ENCODE measurements around the gene EFHD2. TPM values are rescaled to one million over a fixed set of nuclear protein-coding genes. Genes with fewer than 3 reads are reported as not detected.

The EFHD2 gene
- total RNA-seq, result 12.5 TPM

DNA sequence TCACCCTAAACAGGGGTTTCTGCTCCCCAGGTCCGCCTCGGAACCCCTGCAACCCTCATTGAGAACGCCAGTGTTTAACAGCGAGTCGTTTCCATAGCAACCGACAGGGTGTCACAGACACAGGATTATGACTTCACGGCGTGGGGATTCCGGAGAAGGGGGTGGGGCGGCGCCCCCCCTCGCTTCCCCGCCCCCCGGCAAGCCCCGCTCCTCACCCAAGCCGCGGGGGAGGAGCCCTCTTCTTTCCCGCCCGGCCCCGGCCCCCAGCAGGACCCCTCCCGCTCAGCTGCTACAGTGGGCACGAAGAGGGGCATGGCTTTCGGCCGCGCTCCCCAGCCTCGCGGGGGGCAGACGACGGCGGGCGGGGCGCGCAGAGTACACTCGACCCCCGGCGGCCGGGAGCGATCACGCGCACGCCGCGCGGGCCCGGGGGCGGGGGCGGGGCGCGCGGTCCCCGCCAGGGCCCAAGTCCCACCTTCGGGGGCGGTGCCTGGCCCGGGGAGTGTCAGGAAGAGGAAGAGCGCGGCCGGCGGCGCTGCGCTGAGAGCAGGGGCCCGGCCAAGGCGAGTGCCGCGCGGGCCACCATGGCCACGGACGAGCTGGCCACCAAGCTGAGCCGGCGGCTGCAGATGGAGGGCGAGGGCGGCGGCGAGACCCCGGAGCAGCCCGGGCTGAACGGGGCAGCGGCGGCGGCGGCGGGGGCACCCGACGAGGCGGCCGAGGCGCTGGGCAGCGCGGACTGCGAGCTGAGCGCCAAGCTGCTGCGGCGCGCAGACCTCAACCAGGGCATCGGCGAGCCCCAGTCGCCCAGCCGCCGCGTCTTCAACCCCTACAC, at the start of gene EFHD2:
Gene EFHD2, plus strand, starts transcription at position 501 of the 835 bp plus-strand sequence. Its CDS starts 84 bp downstream, at position 585.
- no peak within 1 kb of the TSS for H3K27ac ChIP-seq (ENCODE audit: low read depth, low read length)
- H3K4me1 ChIP-seq (ENCODE audit: control insufficient read depth in 3 of 3, insufficient read depth in 3 of 3, low read length in 3 of 3), result peaks cover 21 to 39% (median 24%) of the 10 kb centered on the region in 3 donors

DNA sequence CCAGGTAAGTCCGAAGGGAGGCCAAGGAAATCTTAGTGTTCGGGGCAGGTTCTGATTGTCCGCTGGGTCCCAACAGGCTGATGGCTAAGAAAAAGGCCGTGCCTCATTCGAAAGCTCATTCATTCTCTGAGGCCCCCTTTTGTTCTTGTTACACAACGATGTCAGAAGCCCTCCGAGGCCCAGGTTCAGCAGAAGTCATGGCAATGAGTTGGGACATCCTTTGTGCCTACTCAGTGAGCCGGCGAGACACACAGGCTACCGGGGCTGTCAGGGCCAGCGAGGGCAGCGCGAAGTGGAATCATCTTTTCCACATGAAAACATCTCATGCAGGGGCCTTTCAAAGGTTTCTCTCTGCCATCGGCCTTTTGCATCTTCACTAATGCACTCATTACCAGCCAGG, 49.0 kb upstream of the EFHD2 start:
- peaks cover 0 to 9% (median 3%) of the 10 kb centered on the region in 3 donors for H3K27me3 ChIP-seq (ENCODE audit: control insufficient read depth in 3 of 3, insufficient read depth in 3 of 3, low read length in 3 of 3)

More for the DNA sequence above, at the start of gene EFHD2:
- peak within 1 kb of the TSS; percentile 53 to 70 (median 69) for H3K9ac ChIP-seq (ENCODE audit: low read depth in 1 of 3, low read length in 3 of 3)
- H3K36me3 ChIP-seq (ENCODE audit: control insufficient read depth in 3 of 3, insufficient read depth in 3 of 3, low read length in 3 of 3), result no peaks in the 10 kb centered on the region
- peaks cover 6 to 18% (median 14%) of the 10 kb centered on the region in 3 donors for H3K27me3 ChIP-seq (ENCODE audit: control insufficient read depth in 3 of 3, insufficient read depth in 3 of 3, low read length in 3 of 3)
- no peaks in the 10 kb centered on the region for H3K9me3 ChIP-seq (ENCODE audit: control insufficient read depth in 3 of 3, low read length in 3 of 3)
- H3K4me3 ChIP-seq (ENCODE audit: low read length in 3 of 3), result peak within 1 kb of the TSS; percentile 67 to 70 (median 70)

GRCh38 chr1:15362096-15362736, 47.5 kb upstream of the EFHD2 start:
- Histone ChIP-seq H3K4me3 (ENCODE audit: low read length in 3 of 3) (no peak overlapping the region), H3K27ac (ENCODE audit: low read depth, low read length) (no peak overlapping the region), H3K9me3 (ENCODE audit: control insufficient read depth in 3 of 3, low read length in 3 of 3) (no peaks in the 10 kb centered on the region), H3K36me3 (ENCODE audit: control insufficient read depth in 3 of 3, insufficient read depth in 3 of 3, low read length in 3 of 3) (no peaks in the 10 kb centered on the region), H3K4me1 (ENCODE audit: control insufficient read depth in 3 of 3, insufficient read depth in 3 of 3, low read length in 3 of 3) (no peaks in the 10 kb centered on the region), H3K27me3 (ENCODE audit: control insufficient read depth in 3 of 3, insufficient read depth in 3 of 3, low read length in 3 of 3) (peaks cover 0 to 12% (median 6%) of the 10 kb centered on the region in 3 donors), H3K9ac (ENCODE audit: low read depth in 1 of 3, low read length in 3 of 3) (no peak overlapping the region)

More for the DNA sequence above, 49.0 kb upstream of the EFHD2 start:
- no peaks in the 10 kb centered on the region for H3K9me3 ChIP-seq (ENCODE audit: control insufficient read depth in 3 of 3, low read length in 3 of 3)
- H3K36me3 ChIP-seq (ENCODE audit: control insufficient read depth in 3 of 3, insufficient read depth in 3 of 3, low read length in 3 of 3), result no peaks in the 10 kb centered on the region
- H3K27ac ChIP-seq (ENCODE audit: low read depth, low read length), result no peak overlapping the region
- H3K9ac ChIP-seq (ENCODE audit: low read depth in 1 of 3, low read length in 3 of 3), result no peak overlapping the region
- no peaks in the 10 kb centered on the region for H3K4me1 ChIP-seq (ENCODE audit: control insufficient read depth in 3 of 3, insufficient read depth in 3 of 3, low read length in 3 of 3)
- H3K4me3 ChIP-seq (ENCODE audit: low read length in 3 of 3), result no peak overlapping the region

DNA sequence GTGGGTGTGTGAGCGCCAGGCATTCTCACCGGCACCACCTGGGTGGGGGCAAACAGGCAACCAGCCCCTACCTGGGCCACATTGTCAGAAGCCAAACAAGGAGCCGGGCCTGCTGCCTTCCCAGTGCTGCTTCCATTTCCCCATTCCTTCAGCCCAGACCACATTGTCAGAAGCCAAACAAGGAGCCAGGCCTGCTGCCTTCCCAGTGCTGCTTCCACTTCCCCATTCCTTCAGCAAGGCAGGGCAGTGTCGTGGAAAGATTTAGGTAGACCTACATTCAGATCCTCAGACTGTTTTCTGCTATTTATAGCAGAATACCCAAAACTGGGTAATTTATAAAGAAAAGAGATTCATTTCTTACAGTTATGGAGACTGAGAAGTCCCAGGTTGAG, 47.0 kb upstream of the EFHD2 start:
- Histone ChIP-seq H3K27ac (ENCODE audit: low read depth, low read length) (no peak overlapping the region), H3K9ac (ENCODE audit: low read depth in 1 of 3, low read length in 3 of 3) (no peak overlapping the region), H3K4me1 (ENCODE audit: control insufficient read depth in 3 of 3, insufficient read depth in 3 of 3, low read length in 3 of 3) (no peaks in the 10 kb centered on the region), H3K9me3 (ENCODE audit: control insufficient read depth in 3 of 3, low read length in 3 of 3) (no peaks in the 10 kb centered on the region), H3K4me3 (ENCODE audit: low read length in 3 of 3) (no peak overlapping the region), H3K36me3 (ENCODE audit: control insufficient read depth in 3 of 3, insufficient read depth in 3 of 3, low read length in 3 of 3) (no peaks in the 10 kb centered on the region), H3K27me3 (ENCODE audit: control insufficient read depth in 3 of 3, insufficient read depth in 3 of 3, low read length in 3 of 3) (peaks cover 0 to 12% (median 6%) of the 10 kb centered on the region in 3 donors)

GRCh38 chr1:15364740-15365139, 44.9 kb upstream of the EFHD2 start:
- peaks cover 0 to 14% (median 6%) of the 10 kb centered on the region in 3 donors for H3K27me3 ChIP-seq (ENCODE audit: control insufficient read depth in 3 of 3, insufficient read depth in 3 of 3, low read length in 3 of 3)
- no peaks in the 10 kb centered on the region for H3K4me1 ChIP-seq (ENCODE audit: control insufficient read depth in 3 of 3, insufficient read depth in 3 of 3, low read length in 3 of 3)
- no peaks in the 10 kb centered on the region for H3K36me3 ChIP-seq (ENCODE audit: control insufficient read depth in 3 of 3, insufficient read depth in 3 of 3, low read length in 3 of 3)
- H3K9ac ChIP-seq (ENCODE audit: low read depth in 1 of 3, low read length in 3 of 3), result no peak overlapping the region
- H3K27ac ChIP-seq (ENCODE audit: low read depth, low read length), result no peak overlapping the region
- H3K9me3 ChIP-seq (ENCODE audit: control insufficient read depth in 3 of 3, low read length in 3 of 3), result no peaks in the 10 kb centered on the region
- no peak overlapping the region for H3K4me3 ChIP-seq (ENCODE audit: low read length in 3 of 3)

DNA sequence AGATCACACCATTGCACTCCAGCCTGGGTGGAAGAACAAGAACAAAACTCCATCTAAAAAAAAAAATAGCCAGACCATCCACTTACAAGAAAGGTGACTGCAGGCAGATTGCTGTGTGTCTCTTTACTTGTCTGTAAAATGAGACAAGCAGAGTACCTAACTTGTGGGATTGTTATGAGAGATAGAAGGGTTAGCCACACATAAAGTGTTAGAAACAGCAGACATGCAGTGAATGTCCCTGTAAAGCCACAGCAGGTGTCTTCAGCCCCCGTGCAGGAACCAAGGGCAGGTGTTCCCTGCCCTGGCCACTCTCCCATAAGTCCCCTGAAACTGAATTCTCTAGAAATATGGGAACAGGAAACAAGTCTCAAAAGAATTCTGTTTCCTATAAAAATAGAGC, 40.8 kb upstream of the EFHD2 start:
- no peak overlapping the region for H3K9ac ChIP-seq (ENCODE audit: low read depth in 1 of 3, low read length in 3 of 3)
- H3K9me3 ChIP-seq (ENCODE audit: control insufficient read depth in 3 of 3, low read length in 3 of 3), result no peaks in the 10 kb centered on the region
- H3K27me3 ChIP-seq (ENCODE audit: control insufficient read depth in 3 of 3, insufficient read depth in 3 of 3, low read length in 3 of 3), result peaks cover 0 to 18% (median 8%) of the 10 kb centered on the region in 3 donors
- no peaks in the 10 kb centered on the region for H3K36me3 ChIP-seq (ENCODE audit: control insufficient read depth in 3 of 3, insufficient read depth in 3 of 3, low read length in 3 of 3)
- H3K27ac ChIP-seq (ENCODE audit: low read depth, low read length), result no peak overlapping the region
- no peak overlapping the region for H3K4me3 ChIP-seq (ENCODE audit: low read length in 3 of 3)
- H3K4me1 ChIP-seq (ENCODE audit: control insufficient read depth in 3 of 3, insufficient read depth in 3 of 3, low read length in 3 of 3), result peaks cover 10 to 14% (median 12%) of the 10 kb centered on the region in 3 donors

DNA sequence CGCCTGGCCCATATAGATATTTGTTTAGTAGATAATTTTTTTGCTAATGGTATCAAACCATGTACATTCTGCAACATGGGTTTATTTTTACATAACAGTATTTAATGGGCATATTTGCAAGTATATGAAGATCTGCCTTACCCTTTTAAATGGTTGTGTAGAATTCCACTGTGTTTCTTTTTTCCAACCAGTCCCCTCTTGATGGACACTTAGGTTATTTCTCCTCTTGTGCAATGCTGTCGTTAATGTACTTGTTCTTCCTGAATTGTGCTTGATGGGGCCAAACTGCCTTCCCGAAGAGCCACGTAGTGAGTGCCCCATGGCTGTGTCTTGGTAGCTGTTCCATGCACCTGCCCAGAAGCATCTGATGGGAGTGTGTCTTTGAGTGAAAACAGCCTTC, 39.4 kb upstream of the EFHD2 start:
- H3K4me1 ChIP-seq (ENCODE audit: control insufficient read depth in 3 of 3, insufficient read depth in 3 of 3, low read length in 3 of 3), result peaks cover 10 to 14% (median 12%) of the 10 kb centered on the region in 3 donors
- peaks cover 0 to 15% (median 8%) of the 10 kb centered on the region in 3 donors for H3K27me3 ChIP-seq (ENCODE audit: control insufficient read depth in 3 of 3, insufficient read depth in 3 of 3, low read length in 3 of 3)
- no peak overlapping the region for H3K4me3 ChIP-seq (ENCODE audit: low read length in 3 of 3)
- H3K9me3 ChIP-seq (ENCODE audit: control insufficient read depth in 3 of 3, low read length in 3 of 3), result no peaks in the 10 kb centered on the region
- no peak overlapping the region for H3K27ac ChIP-seq (ENCODE audit: low read depth, low read length)
- H3K36me3 ChIP-seq (ENCODE audit: control insufficient read depth in 3 of 3, insufficient read depth in 3 of 3, low read length in 3 of 3), result no peaks in the 10 kb centered on the region
- H3K9ac ChIP-seq (ENCODE audit: low read depth in 1 of 3, low read length in 3 of 3), result no peak overlapping the region

GRCh38 chr1:15370781-15371520, 38.7 kb upstream of the EFHD2 start:
- Histone ChIP-seq H3K4me3 (ENCODE audit: low read length in 3 of 3) (no peak overlapping the region), H3K9ac (ENCODE audit: low read depth in 1 of 3, low read length in 3 of 3) (no peak overlapping the region), H3K9me3 (ENCODE audit: control insufficient read depth in 3 of 3, low read length in 3 of 3) (no peaks in the 10 kb centered on the region), H3K27me3 (ENCODE audit: control insufficient read depth in 3 of 3, insufficient read depth in 3 of 3, low read length in 3 of 3) (peaks cover 0 to 15% (median 8%) of the 10 kb centered on the region in 3 donors), H3K27ac (ENCODE audit: low read depth, low read length) (no peak overlapping the region), H3K36me3 (ENCODE audit: control insufficient read depth in 3 of 3, insufficient read depth in 3 of 3, low read length in 3 of 3) (no peaks in the 10 kb centered on the region), H3K4me1 (ENCODE audit: control insufficient read depth in 3 of 3, insufficient read depth in 3 of 3, low read length in 3 of 3) (peaks cover 10 to 14% (median 12%) of the 10 kb centered on the region in 3 donors)

- H3K27me3 ChIP-seq (ENCODE audit: control insufficient read depth in 3 of 3, insufficient read depth in 3 of 3, low read length in 3 of 3), result peaks cover 0 to 12% (median 4%) of the 10 kb centered on the region in 3 donors
- no peak overlapping the region for H3K9ac ChIP-seq (ENCODE audit: low read depth in 1 of 3, low read length in 3 of 3)
- no peaks in the 10 kb centered on the region for H3K9me3 ChIP-seq (ENCODE audit: control insufficient read depth in 3 of 3, low read length in 3 of 3)
- H3K4me1 ChIP-seq (ENCODE audit: control insufficient read depth in 3 of 3, insufficient read depth in 3 of 3, low read length in 3 of 3), result peaks cover 10 to 14% (median 12%) of the 10 kb centered on the region in 3 donors
- no peak overlapping the region for H3K27ac ChIP-seq (ENCODE audit: low read depth, low read length)
- no peak overlapping the region for H3K4me3 ChIP-seq (ENCODE audit: low read length in 3 of 3)
- no peaks in the 10 kb centered on the region for H3K36me3 ChIP-seq (ENCODE audit: control insufficient read depth in 3 of 3, insufficient read depth in 3 of 3, low read length in 3 of 3)
Observed at GRCh38 chr1:15371610-15372545, 37.8 kb upstream of the EFHD2 start.

Data from skeletal muscle tissue (tissue), 4 donors.